Neural progenitor cell (in vitro differentiated cells): ENCODE measurements around the gene PPP2R2D. TPM values are rescaled to one million over a fixed set of nuclear protein-coding genes. Genes with fewer than 3 reads are reported as not detected.
"Not testable (repeated sequence)": the region's sequence is repeated elsewhere in the genome, so short reads cannot be mapped to it uniquely, and the experiment has no call there.

Source experiments
- DNase-seq: peaks from one replicate; pipeline ENCODE4 v3.0.0-alpha.2; 2016; ENCODE audit warnings: low spot score
- H2AFZ ChIP-seq: fragments of 200-600 bp; sonication (generic); replicated peaks from 2 replicates; pipeline ENCODE4 v1.6.1; 2016; ENCODE audit warnings: antibody characterized with exemption
- H3F3A ChIP-seq: fragments of 200-600 bp; sonication (generic); 2 replicates; pipeline ENCODE4 v1.6.1; 2016; ENCODE audit warnings: antibody characterized with exemption, low read depth
- H3K27ac ChIP-seq: fragments of 200-600 bp; sonication (generic); 2 replicates; pipeline ENCODE4 v1.5.1; 2016; ENCODE audit warnings: mild to moderate bottlenecking
- H3K27me3 ChIP-seq: fragments of 200-600 bp; sonication (generic); 2 replicates; pipeline ENCODE4 v1.6.1; 2016; ENCODE audit warnings: mild to moderate bottlenecking, moderate library complexity
- H3K36me3 ChIP-seq: fragments of 200-600 bp; sonication (generic); 2 replicates; pipeline ENCODE4 v1.5.1; 2016
- H3K4me1 ChIP-seq: fragments of 200-600 bp; sonication (generic); 2 replicates; pipeline ENCODE4 v1.6.1; 2016; ENCODE audit warnings: mixed run types
- H3K4me2 ChIP-seq: fragments of 200-600 bp; sonication (generic); 2 replicates; pipeline ENCODE4 v1.6.1; 2016
- H3K4me3 ChIP-seq: fragments of 200-600 bp; sonication (generic); 2 replicates; pipeline ENCODE4 v1.5.1; 2016
- H3K79me2 ChIP-seq: fragments of 200-600 bp; sonication (generic); 2 replicates; pipeline ENCODE4 v1.6.1; 2016; ENCODE audit warnings: low read depth
- H3K9ac ChIP-seq: fragments of 200-600 bp; sonication (generic); 2 replicates; pipeline ENCODE4 v1.6.1; 2016
- H3K9me3 ChIP-seq: fragments of 200-600 bp; sonication (generic); 2 replicates; pipeline ENCODE4 v1.5.1; 2016; ENCODE audit warnings: low read depth
- H4K20me1 ChIP-seq: fragments of 200-600 bp; sonication (generic); 2 replicates; pipeline ENCODE4 v1.6.1; 2016; ENCODE audit warnings: low read depth
- H3K27ac Mint-ChIP-seq: 3 replicates; pipeline ENCODE4 v1.8.0; 2021; ENCODE audit warnings: mixed read lengths
- H3K27me3 Mint-ChIP-seq: 2 replicates; pipeline ENCODE4 v1.8.0; 2022; ENCODE audit warnings: low read depth, mild to moderate bottlenecking, inconsistent platforms, moderate library complexity, mixed read lengths; ENCODE audit not compliant: insufficient read depth
- H3K36me3 Mint-ChIP-seq: 3 replicates; pipeline ENCODE4 v1.8.0; 2021; ENCODE audit warnings: mixed read lengths
- H3K4me1 Mint-ChIP-seq: 3 replicates; pipeline ENCODE4 v1.8.0; 2021; ENCODE audit warnings: mixed read lengths
- H3K4me3 Mint-ChIP-seq: 3 replicates; pipeline ENCODE4 v1.8.0; 2021; ENCODE audit warnings: mild to moderate bottlenecking, moderate library complexity, mixed read lengths
- H3K9me3 Mint-ChIP-seq: 3 replicates; pipeline ENCODE4 v1.8.0; 2020; ENCODE audit warnings: mixed read lengths
- EZH2 ChIP-seq: fragments of 200-600 bp; sonication (generic); IDR thresholded peaks from 2 replicates; pipeline ENCODE4 v1.6.1; 2017; ENCODE audit warnings: antibody characterized with exemption, mild to moderate bottlenecking, moderate library complexity
- EZH2phosphoT487 ChIP-seq: fragments of 200-600 bp; sonication (generic); IDR thresholded peaks from 2 replicates; pipeline ENCODE4 v1.6.1; 2017; ENCODE audit warnings: antibody characterized with exemption
- total RNA-seq: library from RNA; depleted of rRNA; stranded (reverse); fragments of >200 nt; gene quantifications from 2 replicates; pipeline ENCODE4 v1.2.3, GENCODE V29; 2015; ENCODE audit warnings: low replicate concordance
- TF ChIP-seq, protein P1 (sequence below): fragments of 200-600 bp; sonication (generic); IDR thresholded peaks from 2 replicates; pipeline ENCODE4 v1.5.1; 2017; ENCODE audit warnings: antibody characterized with exemption, mild to moderate bottlenecking

The PPP2R2D gene
- total RNA-seq, 1 donor from 2014 or later, result 28.1 TPM

DNA sequence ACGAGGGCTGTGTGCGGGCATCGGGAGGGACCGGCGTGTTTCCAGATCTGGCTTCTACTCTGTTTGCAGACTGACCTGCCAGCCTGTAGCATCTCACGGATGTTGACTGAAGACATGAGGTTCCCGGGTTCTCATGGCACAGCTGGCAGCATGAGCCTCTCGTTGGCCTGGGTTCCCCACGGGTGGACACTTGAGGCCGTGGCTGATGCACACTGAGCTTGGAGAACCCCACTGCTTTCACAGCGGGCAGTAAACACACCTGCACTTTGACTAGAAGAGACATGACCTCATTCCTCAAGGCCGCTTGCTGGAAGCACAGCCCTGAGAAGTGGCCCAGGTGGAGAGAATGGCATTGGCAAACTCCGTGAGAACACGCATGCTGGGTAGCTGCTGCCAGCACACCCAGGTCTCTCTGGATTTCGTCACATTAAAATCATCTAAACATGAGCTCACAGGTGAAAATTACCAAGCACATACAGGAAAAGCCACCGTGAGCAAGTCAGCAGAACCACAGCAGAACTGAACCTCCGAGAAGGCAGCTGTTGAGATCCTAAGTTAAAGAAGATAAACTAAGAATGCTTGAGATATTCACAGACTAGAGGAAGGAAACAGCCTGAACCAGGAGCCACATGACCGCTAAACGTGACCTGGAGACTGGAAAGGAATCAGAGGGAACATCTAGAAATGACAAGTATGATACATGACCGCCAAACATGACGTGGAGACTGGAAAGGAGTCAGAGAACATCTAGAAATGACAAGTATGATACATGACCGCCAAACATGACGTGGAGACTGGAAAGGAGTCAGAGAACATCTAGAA lies 48.4 kb downstream of the PPP2R2D start:
- no peaks in the 10 kb centered on the region for H3K9me3 Mint-ChIP-seq
- peaks cover 5% of the 10 kb centered on the region for H3K27me3 Mint-ChIP-seq
- H3K9me3 ChIP-seq, result no peaks in the 10 kb centered on the region
- no peak overlapping the region for H3K27ac ChIP-seq
- no peak overlapping the region for H3K27ac Mint-ChIP-seq
- no peaks in the 10 kb centered on the region for H3K36me3 ChIP-seq
- peaks cover 53% of the 10 kb centered on the region for H3K36me3 Mint-ChIP-seq
- no peak overlapping the region for H3K4me2 ChIP-seq
- no peak overlapping the region for H2AFZ ChIP-seq
- no peaks in the 10 kb centered on the region for H3K4me1 ChIP-seq
- no peaks in the 10 kb centered on the region for H3K27me3 ChIP-seq
- no peaks in the 10 kb centered on the region for H3K4me1 Mint-ChIP-seq
- H3K79me2 ChIP-seq, result no peaks in the 10 kb centered on the region
- no peak overlapping the region for H3K4me3 Mint-ChIP-seq
- no peak for DNase-seq
- H4K20me1 ChIP-seq, result no peaks in the 10 kb centered on the region
- H3K9ac ChIP-seq, result no peak overlapping the region
- no peak for TF ChIP-seq EZH2
- no peak for TF ChIP-seq EZH2phosphoT487
- TF ChIP-seq, protein P1, sequence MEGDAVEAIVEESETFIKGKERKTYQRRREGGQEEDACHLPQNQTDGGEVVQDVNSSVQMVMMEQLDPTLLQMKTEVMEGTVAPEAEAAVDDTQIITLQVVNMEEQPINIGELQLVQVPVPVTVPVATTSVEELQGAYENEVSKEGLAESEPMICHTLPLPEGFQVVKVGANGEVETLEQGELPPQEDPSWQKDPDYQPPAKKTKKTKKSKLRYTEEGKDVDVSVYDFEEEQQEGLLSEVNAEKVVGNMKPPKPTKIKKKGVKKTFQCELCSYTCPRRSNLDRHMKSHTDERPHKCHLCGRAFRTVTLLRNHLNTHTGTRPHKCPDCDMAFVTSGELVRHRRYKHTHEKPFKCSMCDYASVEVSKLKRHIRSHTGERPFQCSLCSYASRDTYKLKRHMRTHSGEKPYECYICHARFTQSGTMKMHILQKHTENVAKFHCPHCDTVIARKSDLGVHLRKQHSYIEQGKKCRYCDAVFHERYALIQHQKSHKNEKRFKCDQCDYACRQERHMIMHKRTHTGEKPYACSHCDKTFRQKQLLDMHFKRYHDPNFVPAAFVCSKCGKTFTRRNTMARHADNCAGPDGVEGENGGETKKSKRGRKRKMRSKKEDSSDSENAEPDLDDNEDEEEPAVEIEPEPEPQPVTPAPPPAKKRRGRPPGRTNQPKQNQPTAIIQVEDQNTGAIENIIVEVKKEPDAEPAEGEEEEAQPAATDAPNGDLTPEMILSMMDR, result no peak
- H3F3A ChIP-seq, result no peaks in the 10 kb centered on the region
- H3K4me3 ChIP-seq, result no peak overlapping the region

DNA sequence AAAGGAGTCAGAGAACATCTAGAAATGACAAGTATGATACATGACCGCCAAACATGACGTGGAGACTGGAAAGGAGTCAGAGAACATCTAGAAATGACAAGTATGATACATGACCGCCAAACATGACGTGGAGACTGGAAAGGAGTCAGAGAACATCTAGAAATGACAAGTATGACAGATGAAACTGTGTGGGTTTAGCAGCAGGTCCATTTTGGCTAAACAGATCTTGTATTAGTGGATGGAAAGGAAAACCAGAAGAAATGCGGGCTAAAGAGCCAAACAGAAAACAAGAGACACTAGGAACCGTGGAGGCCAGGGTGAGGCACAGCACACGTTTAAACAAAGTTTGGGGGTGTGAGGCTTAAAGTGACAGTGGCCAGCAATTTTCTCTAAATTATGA lies 49.1 kb downstream of the PPP2R2D start:
- not testable (repeated sequence) for H3K4me3 Mint-ChIP-seq, H3K36me3 ChIP-seq, H3K4me2 ChIP-seq, H3K4me1 Mint-ChIP-seq, H3K4me1 ChIP-seq, H4K20me1 ChIP-seq, H2AFZ ChIP-seq, H3K27me3 ChIP-seq, H3K79me2 ChIP-seq, H3K27ac Mint-ChIP-seq, H3K9me3 ChIP-seq, H3F3A ChIP-seq, H3K4me3 ChIP-seq, H3K9me3 Mint-ChIP-seq, DNase-seq, H3K9ac ChIP-seq, H3K27ac ChIP-seq, H3K27me3 Mint-ChIP-seq
- peaks cover 60% of the 10 kb centered on the region for H3K36me3 Mint-ChIP-seq

DNA sequence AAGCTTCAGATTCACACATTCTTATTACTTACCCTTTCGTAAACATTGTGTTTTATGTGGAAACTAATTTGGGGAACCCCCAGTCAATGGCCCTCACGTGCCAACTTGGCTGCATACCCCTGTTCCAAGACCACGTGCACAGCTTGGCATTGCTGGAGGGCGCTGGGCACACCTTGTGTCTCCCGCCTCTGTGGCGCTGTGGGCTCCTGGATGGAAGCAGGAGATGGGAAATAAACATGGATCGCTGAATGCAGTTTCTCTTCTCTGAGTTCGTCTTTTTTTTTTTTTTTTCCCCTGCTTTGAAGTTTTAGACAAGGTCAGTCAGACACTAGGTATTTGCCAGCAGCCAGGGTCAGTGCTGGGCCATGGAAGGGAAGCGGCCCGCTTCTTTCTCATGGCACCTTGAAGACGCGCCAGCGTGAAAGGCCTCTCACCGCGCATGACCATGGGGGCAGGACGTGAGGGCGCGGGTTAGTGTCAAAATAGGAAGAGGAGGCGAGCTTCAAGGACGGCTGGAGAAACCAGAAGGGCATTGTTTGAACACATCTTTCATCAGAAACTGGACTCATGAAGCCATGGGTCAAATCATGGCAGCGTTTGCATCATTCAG lies 53.7 kb downstream of the PPP2R2D start:
- Histone ChIP-seq H3K9me3 (no peaks in the 10 kb centered on the region), H2AFZ (no peak overlapping the region), H3F3A (no peaks in the 10 kb centered on the region), H3K4me1 (no peaks in the 10 kb centered on the region), H4K20me1 (no peaks in the 10 kb centered on the region), H3K27ac (no peak overlapping the region), H3K36me3 (no peaks in the 10 kb centered on the region), H3K4me2 (no peak overlapping the region), H3K4me3 (no peak overlapping the region), H3K79me2 (no peaks in the 10 kb centered on the region), H3K27me3 (no peaks in the 10 kb centered on the region), H3K9ac (no peak overlapping the region)
- no peak for DNase-seq
- Mint-ChIP-seq H3K27ac (no peak overlapping the region), H3K27me3 (peaks cover 8% of the 10 kb centered on the region), H3K4me3 (no peak overlapping the region), H3K36me3 (peaks cover 66% of the 10 kb centered on the region), H3K9me3 (peaks cover 6% of the 10 kb centered on the region), H3K4me1 (no peaks in the 10 kb centered on the region)
- TF ChIP-seq, protein P1, result no peak
- TF ChIP-seq EZH2phosphoT487 (no peak), EZH2 (no peak)
